Activated CD4-positive, alpha-beta T cell treated with anti-CD3 and anti-CD28 coated beads, Interleukin-2, Interleukin-6, amounts not matched to agents 100 ng/mL and 50 ng/mL, durations not matched to agents 16 hours and 8 hours (primary cell): ENCODE results near the gene HGS.

ENCODE experiments used
- DNase-seq: peaks from one replicate; pipeline ENCODE4 v3.0.0-alpha.2; 2020

HGS gene

GRCh38 chr17:81683584-81684441 lies at the start of gene HGS, which contains the start of gene ARL16:
Gene HGS (plus strand): TSS chr17:81684011. CDS start chr17:81684067, 56 bp downstream.
Gene ARL16 (minus strand): TSS chr17:81683797. CDS start chr17:81683753, 44 bp downstream.
- DNase-seq, result peak; percentile 99

GRCh38 chr17:81635431-81635830 lies 48.4 kb upstream of the HGS start:
- DNase-seq, result no peak

- DNase-seq, result peak; percentile 17
Observed at GRCh38 chr17:81635973-81636504, 47.8 kb upstream of the HGS start.

GRCh38 chr17:81636505-81637288 lies 47.1 kb upstream of the HGS start, which contains the start of the genes NPLOC4 and TSPAN10:
Gene NPLOC4 (minus strand): TSS chr17:81637112. CDS start chr17:81636930, 182 bp downstream.
Gene TSPAN10 (plus strand): TSS chr17:81637196. CDS start chr17:81642413, 5,217 bp downstream.
- DNase-seq, result peak; percentile 93

GRCh38 chr17:81638683-81639082 lies 45.1 kb upstream of the HGS start:
- DNase-seq, result no peak

- DNase-seq, result no peak
Observed at GRCh38 chr17:81640011-81640410, 43.8 kb upstream of the HGS start.

- DNase-seq, result no peak
Observed at GRCh38 chr17:81641825-81642489, 41.9 kb upstream of the HGS start.

GRCh38 chr17:81644496-81644895 lies 39.3 kb upstream of the HGS start:
- DNase-seq, result no peak

- no peak for DNase-seq
Observed at GRCh38 chr17:81644976-81645952, 38.5 kb upstream of the HGS start.

GRCh38 chr17:81646869-81647600 lies 36.8 kb upstream of the HGS start:
- DNase-seq, result no peak

- no peak for DNase-seq
Observed at GRCh38 chr17:81647640-81648012, 36.2 kb upstream of the HGS start.

GRCh38 chr17:81648013-81648706 lies 35.7 kb upstream of the HGS start:
- no peak for DNase-seq

GRCh38 chr17:81648707-81649085 lies 35.1 kb upstream of the HGS start:
- DNase-seq, result no peak

- DNase-seq, result no peak
Observed at GRCh38 chr17:81650951-81651350, 32.9 kb upstream of the HGS start.

GRCh38 chr17:81651692-81652091 lies 32.1 kb upstream of the HGS start:
- no peak for DNase-seq

- DNase-seq, result peak; percentile 11
Observed at GRCh38 chr17:81652906-81653771, 30.7 kb upstream of the HGS start.

- no peak for DNase-seq
Observed at GRCh38 chr17:81655378-81656117, 28.3 kb upstream of the HGS start.

- DNase-seq, result no peak
Observed at GRCh38 chr17:81656118-81656743, 27.6 kb upstream of the HGS start, which contains the start of gene PDE6G. Gene PDE6G (minus strand): TSS chr17:81656542. CDS start chr17:81653305, 3,237 bp downstream.
